ENCODE data around the gene ENOX1. TPM values are rescaled to one million over a fixed set of nuclear protein-coding genes. Genes with fewer than 3 reads are reported as not detected.

ENOX1 gene
- polyA plus RNA-seq, 3 donors, result 0.04 TPM; not detected in 2

- intact Hi-C loops (cut with micrococcal nuclease), result no loop called here
- no peak overlapping the region for H3K4me3 ChIP-seq (replicated peaks in 1 of 3; ENCODE audit: low read depth in 2 of 3, low read length in 3 of 3)
- H3K27ac ChIP-seq (ENCODE audit: low read depth in 1 of 2, low read length in 2 of 2), result no peak overlapping the region
Measured at GRCh38 chr13:43783820-43784219, 3.0 kb downstream of the ENOX1 start.

GRCh38 chr13:43782686-43783085, 4.1 kb downstream of the ENOX1 start:
- peaks cover 0 to 3% of the 10 kb centered on the region in 2 donors for H3K9me3 ChIP-seq (replicated peaks in 1 of 2; ENCODE audit: control insufficient read depth in 1 of 2, insufficient read depth in 1 of 2, low read length in 2 of 2)
- H3K4me2 ChIP-seq (replicated peaks; ENCODE audit: extremely low read depth, low read length, poor library complexity, severe bottlenecking), result no peak overlapping the region
- no peaks in the 10 kb centered on the region for H3K36me3 ChIP-seq (replicated peaks in 1 of 2; ENCODE audit: control insufficient read depth in 1 of 2, insufficient read depth in 2 of 2, low read length in 2 of 2)
- H3K79me2 ChIP-seq (ENCODE audit: insufficient read depth, low read length), result no peaks in the 10 kb centered on the region
- no peak for TF ChIP-seq CTCF (IDR thresholded peaks at IDR 0.05)
- Mint-ChIP-seq H3K27me3 (ENCODE audit: low read depth in 3 of 3) (peaks cover 21 to 40% (median 35%) of the 10 kb centered on the region in 3 donors), H3K36me3 (no peaks in the 10 kb centered on the region), H3K4me3 (no peak overlapping the region), H3K9me3 (peaks cover 0 to 3% (median 0%) of the 10 kb centered on the region in 7 donors), H3K27ac (no peak overlapping the region), H3K4me1 (peaks cover 14% of the 10 kb centered on the region)
- no peak overlapping the region for H3K27ac ChIP-seq (ENCODE audit: low read depth in 1 of 2, low read length in 2 of 2)
- intact Hi-C loops (cut with micrococcal nuclease), result no loop called here
- WGBS (ENCODE audit: insufficient coverage), result no CpG with 5 or more reads among the region's 1 CpG
- peaks cover 7 to 21% of the 10 kb centered on the region in 2 donors for H3K4me1 ChIP-seq (ENCODE audit: control insufficient read depth in 1 of 2, insufficient read depth in 2 of 2, low read length in 2 of 2)
- H3K4me3 ChIP-seq (replicated peaks in 1 of 3; ENCODE audit: low read depth in 2 of 3, low read length in 3 of 3), result no peak overlapping the region
- no peak overlapping the region for H2AFZ ChIP-seq (ENCODE audit: insufficient read depth, low read depth, low read length, poor library complexity, severe bottlenecking)
- no peaks in the 10 kb centered on the region for H4K20me1 ChIP-seq (ENCODE audit: insufficient read depth, low read length)
- no peak overlapping the region for H3K9ac ChIP-seq (ENCODE audit: insufficient read depth, low read length, poor library complexity, severe bottlenecking)
- DNase-seq, result no peak
- H3K27me3 ChIP-seq (ENCODE audit: control insufficient read depth in 2 of 2, insufficient read depth in 2 of 2, low read length in 2 of 2), result peaks cover 9 to 37% of the 10 kb centered on the region in 2 donors

More at GRCh38 chr13:43783820-43784219, 3.0 kb downstream of the ENOX1 start:
- peak in 2 of 3 donors; percentile 6 to 12 for DNase-seq
- WGBS (ENCODE audit: insufficient coverage), result no CpG with 5 or more reads among the region's 2 CpGs
- no peak overlapping the region for H3K4me2 ChIP-seq (replicated peaks; ENCODE audit: extremely low read depth, low read length, poor library complexity, severe bottlenecking)
- peaks cover 7 to 21% of the 10 kb centered on the region in 2 donors for H3K4me1 ChIP-seq (ENCODE audit: control insufficient read depth in 1 of 2, insufficient read depth in 2 of 2, low read length in 2 of 2)
- peaks cover 14% of the 10 kb centered on the region for H3K4me1 Mint-ChIP-seq
- no peak overlapping the region for H3K9ac ChIP-seq (ENCODE audit: insufficient read depth, low read length, poor library complexity, severe bottlenecking)
- H3K36me3 ChIP-seq (replicated peaks in 1 of 2; ENCODE audit: control insufficient read depth in 1 of 2, insufficient read depth in 2 of 2, low read length in 2 of 2), result no peaks in the 10 kb centered on the region
- TF ChIP-seq CTCF (IDR thresholded peaks at IDR 0.05), result no peak
- H3K79me2 ChIP-seq (ENCODE audit: insufficient read depth, low read length), result no peaks in the 10 kb centered on the region
- no peak overlapping the region for H3K4me3 Mint-ChIP-seq
- no peaks in the 10 kb centered on the region for H3K36me3 Mint-ChIP-seq
- H3K27ac Mint-ChIP-seq, result no peak overlapping the region
- H4K20me1 ChIP-seq (ENCODE audit: insufficient read depth, low read length), result no peaks in the 10 kb centered on the region
- H3K27me3 ChIP-seq (ENCODE audit: control insufficient read depth in 2 of 2, insufficient read depth in 2 of 2, low read length in 2 of 2), result peaks cover 11 to 46% of the 10 kb centered on the region in 2 donors
- H3K27me3 Mint-ChIP-seq (ENCODE audit: low read depth in 3 of 3), result peaks cover 24 to 46% (median 40%) of the 10 kb centered on the region in 3 donors
- peaks cover 0 to 5% of the 10 kb centered on the region in 2 donors for H3K9me3 ChIP-seq (replicated peaks in 1 of 2; ENCODE audit: control insufficient read depth in 1 of 2, insufficient read depth in 1 of 2, low read length in 2 of 2)
- H3K9me3 Mint-ChIP-seq, result peaks cover 0 to 3% (median 0%) of the 10 kb centered on the region in 7 donors
- H2AFZ ChIP-seq (ENCODE audit: insufficient read depth, low read depth, low read length, poor library complexity, severe bottlenecking), result no peak overlapping the region
